PFSK-1 (cell line): ENCODE measurements around the gene PGAM5. TPM values are rescaled to one million over a fixed set of nuclear protein-coding genes. Genes with fewer than 3 reads are reported as not detected.

ENCODE experiments used
- FOXP2 ChIP-seq: optimal IDR thresholded peaks from 2 replicates; pipeline ENCODE3; 2011; ENCODE audit warnings: borderline replicate concordance, control low read depth, inconsistent platforms; ENCODE audit not compliant: insufficient read depth; ENCODE audit errors: extremely low read length, extremely low read depth
- POLR2AphosphoS5 ChIP-seq: IDR thresholded peaks from 2 replicates; pipeline ENCODE4 v1.6.1; 2012; ENCODE audit warnings: low read depth, mild to moderate bottlenecking, control low read depth, low read length, moderate library complexity
- SIN3A ChIP-seq: IDR thresholded peaks from 2 replicates; pipeline ENCODE4 v1.6.1; 2012; ENCODE audit warnings: mild to moderate bottlenecking, low read length, moderate library complexity, borderline replicate concordance; ENCODE audit not compliant: insufficient read depth
- TAF1 ChIP-seq: IDR thresholded peaks from 2 replicates; pipeline ENCODE4 v1.6.1; 2012; ENCODE audit warnings: low read length, control low read depth, borderline replicate concordance; ENCODE audit not compliant: insufficient read depth
- polyA plus RNA-seq: library from polyadenylated mRNA; unstranded; fragments of >200 nt; gene quantifications from one replicate; pipeline ENCODE4 v1.2.1, GENCODE V29; 2012; ENCODE audit warnings: low read depth, missing spikeins; ENCODE audit not compliant: insufficient read length
- TF ChIP-seq, protein P1 (sequence below), 2 experiments: IDR thresholded peaks; 2 replicates each; pipeline versions ENCODE4 v1.6.1 to v1.8.0; 2011 to 2012; ENCODE audit warnings: low read depth in 2 of 2, low read length in 2 of 2, control low read depth in 1 of 2, inconsistent platforms in 1 of 2, mild to moderate bottlenecking in 1 of 2, moderate library complexity in 1 of 2; ENCODE audit not compliant: insufficient read depth in 1 of 2

The PGAM5 gene
- 24.8 TPM for polyA plus RNA-seq

DNA sequence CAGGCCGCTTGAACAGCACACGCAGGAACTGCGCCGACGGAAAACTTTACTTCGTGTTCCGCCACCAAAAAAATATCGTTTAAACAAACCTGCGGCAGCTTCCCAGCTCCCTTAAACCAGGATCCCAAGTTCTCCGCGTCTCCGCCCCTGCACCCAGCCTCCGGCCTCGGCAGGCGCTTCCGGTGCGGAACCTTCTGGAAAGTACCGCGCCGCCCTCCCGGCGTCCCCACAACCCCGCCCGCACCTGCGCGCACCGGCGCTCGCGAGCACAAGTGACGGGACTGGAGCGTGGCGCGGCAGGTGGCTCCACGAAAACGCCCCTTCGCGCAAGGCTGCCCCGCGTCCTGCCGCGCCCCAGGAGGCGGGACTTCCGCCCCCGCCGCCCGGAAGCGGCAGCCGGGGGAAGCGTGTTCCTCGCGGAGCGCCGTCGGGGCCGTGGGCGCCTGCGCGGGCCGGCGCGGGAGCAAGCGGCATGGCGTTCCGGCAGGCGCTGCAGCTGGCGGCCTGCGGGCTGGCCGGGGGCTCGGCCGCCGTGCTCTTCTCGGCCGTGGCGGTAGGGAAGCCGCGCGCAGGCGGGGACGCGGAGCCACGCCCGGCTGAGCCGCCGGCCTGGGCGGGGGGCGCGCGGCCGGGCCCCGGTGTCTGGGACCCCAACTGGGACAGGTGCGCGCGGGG lies at the start of gene PGAM5:
TSS of gene PGAM5 (plus strand) at position 438 of the 675 bp plus-strand sequence. CDS start at position 473, 35 bp downstream.
- TF ChIP-seq SIN3A (no peak), FOXP2 (no peak), POLR2AphosphoS5 (no peak), TAF1 (no peak)
- TF ChIP-seq, protein P1, sequence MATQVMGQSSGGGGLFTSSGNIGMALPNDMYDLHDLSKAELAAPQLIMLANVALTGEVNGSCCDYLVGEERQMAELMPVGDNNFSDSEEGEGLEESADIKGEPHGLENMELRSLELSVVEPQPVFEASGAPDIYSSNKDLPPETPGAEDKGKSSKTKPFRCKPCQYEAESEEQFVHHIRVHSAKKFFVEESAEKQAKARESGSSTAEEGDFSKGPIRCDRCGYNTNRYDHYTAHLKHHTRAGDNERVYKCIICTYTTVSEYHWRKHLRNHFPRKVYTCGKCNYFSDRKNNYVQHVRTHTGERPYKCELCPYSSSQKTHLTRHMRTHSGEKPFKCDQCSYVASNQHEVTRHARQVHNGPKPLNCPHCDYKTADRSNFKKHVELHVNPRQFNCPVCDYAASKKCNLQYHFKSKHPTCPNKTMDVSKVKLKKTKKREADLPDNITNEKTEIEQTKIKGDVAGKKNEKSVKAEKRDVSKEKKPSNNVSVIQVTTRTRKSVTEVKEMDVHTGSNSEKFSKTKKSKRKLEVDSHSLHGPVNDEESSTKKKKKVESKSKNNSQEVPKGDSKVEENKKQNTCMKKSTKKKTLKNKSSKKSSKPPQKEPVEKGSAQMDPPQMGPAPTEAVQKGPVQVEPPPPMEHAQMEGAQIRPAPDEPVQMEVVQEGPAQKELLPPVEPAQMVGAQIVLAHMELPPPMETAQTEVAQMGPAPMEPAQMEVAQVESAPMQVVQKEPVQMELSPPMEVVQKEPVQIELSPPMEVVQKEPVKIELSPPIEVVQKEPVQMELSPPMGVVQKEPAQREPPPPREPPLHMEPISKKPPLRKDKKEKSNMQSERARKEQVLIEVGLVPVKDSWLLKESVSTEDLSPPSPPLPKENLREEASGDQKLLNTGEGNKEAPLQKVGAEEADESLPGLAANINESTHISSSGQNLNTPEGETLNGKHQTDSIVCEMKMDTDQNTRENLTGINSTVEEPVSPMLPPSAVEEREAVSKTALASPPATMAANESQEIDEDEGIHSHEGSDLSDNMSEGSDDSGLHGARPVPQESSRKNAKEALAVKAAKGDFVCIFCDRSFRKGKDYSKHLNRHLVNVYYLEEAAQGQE (IDR thresholded peaks at IDR 0.05; ENCODE audit: insufficient read depth in 1 of 2, low read depth in 2 of 2, low read length in 2 of 2): no peak

DNA sequence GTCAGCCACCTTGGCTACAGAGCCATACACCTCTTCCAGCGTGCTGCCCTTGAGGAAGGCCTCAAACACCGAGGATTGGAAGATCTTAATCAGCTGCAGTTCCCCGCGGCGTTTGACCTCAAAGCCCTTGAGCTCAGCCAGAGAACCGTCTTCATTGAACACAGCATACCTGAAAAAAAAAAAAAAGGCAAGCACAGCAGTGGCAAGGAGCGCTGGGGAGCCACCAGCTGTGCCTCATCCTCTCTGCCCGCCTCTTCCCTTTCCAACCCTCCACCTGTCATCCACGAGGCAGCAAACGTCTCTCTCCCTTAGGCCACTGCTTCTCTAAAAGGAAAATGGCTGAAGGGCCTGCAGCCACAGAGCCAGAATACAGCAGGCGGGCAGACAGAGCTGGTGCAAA lies 49.6 kb upstream of the PGAM5 start:
- no peak for TF ChIP-seq TAF1
- TF ChIP-seq SIN3A: no peak
- no peak for TF ChIP-seq FOXP2

DNA sequence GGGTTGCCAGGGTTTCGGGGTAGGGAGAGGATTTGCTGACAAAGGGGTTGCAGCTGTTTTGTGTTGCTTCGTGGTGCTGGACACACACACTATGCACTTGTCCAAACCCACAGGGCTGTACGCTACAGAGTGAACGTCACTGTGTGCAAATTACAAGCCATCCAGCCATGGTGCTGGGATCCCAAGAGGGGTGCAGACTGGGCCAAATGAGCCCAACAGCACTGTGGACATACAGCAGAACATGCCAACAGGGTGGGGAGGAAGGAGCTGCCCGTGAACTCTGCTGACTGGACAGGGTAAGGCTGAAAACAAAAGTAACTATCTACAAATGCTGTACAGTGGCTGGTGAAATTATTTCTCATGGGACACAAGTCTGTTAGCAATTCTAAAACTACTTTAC lies 48.7 kb upstream of the PGAM5 start:
- TF ChIP-seq POLR2AphosphoS5: no peak
- TF ChIP-seq, protein P1 (IDR thresholded peaks at IDR 0.05; ENCODE audit: insufficient read depth in 1 of 2, low read depth in 2 of 2, low read length in 2 of 2): no peak
- no peak for TF ChIP-seq FOXP2
- TF ChIP-seq TAF1: no peak
- TF ChIP-seq SIN3A: no peak

DNA sequence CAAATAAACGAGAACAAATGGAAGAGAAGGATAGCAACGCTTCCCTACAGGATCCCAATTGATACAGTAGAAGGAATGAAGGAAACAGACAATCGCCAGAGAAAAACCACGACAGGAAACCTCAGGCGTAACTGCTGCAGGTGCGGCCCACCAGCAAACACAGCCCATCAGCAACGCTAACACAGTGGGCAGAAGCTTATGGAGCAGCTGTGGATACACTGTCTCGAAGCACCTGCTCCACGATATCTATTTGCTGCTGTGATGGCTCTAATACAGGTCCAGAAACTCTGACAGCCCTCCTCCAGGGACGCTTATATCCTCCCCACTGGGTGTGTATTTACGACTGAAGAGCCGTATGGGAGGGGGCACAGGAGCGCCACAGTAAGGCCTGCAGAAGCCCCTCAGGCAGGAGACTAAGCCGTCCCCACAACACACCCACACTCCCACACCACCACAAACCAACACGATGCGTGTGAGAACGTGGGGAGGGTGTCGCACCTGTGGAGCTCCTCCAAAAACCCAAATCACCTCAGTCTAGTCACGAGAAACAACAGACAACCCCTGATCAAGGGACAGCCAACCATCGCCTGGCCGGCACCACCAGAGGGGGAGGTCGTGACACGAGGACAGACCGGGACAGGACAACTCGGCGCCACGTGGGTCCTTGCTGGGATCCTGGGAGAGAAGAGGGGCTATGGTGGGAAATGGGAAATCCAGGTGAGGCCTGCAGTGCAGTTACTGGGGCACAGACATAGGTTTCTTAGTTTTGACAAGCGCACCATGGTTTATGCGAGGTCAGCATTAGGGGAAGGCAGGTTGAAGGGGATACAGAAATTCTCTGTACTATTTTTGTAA lies 47.5 kb upstream of the PGAM5 start:
- no peak for TF ChIP-seq TAF1
- TF ChIP-seq, protein P1 (IDR thresholded peaks at IDR 0.05; ENCODE audit: insufficient read depth in 1 of 2, low read depth in 2 of 2, low read length in 2 of 2): no peak
- TF ChIP-seq FOXP2: no peak
- no peak for TF ChIP-seq POLR2AphosphoS5

DNA sequence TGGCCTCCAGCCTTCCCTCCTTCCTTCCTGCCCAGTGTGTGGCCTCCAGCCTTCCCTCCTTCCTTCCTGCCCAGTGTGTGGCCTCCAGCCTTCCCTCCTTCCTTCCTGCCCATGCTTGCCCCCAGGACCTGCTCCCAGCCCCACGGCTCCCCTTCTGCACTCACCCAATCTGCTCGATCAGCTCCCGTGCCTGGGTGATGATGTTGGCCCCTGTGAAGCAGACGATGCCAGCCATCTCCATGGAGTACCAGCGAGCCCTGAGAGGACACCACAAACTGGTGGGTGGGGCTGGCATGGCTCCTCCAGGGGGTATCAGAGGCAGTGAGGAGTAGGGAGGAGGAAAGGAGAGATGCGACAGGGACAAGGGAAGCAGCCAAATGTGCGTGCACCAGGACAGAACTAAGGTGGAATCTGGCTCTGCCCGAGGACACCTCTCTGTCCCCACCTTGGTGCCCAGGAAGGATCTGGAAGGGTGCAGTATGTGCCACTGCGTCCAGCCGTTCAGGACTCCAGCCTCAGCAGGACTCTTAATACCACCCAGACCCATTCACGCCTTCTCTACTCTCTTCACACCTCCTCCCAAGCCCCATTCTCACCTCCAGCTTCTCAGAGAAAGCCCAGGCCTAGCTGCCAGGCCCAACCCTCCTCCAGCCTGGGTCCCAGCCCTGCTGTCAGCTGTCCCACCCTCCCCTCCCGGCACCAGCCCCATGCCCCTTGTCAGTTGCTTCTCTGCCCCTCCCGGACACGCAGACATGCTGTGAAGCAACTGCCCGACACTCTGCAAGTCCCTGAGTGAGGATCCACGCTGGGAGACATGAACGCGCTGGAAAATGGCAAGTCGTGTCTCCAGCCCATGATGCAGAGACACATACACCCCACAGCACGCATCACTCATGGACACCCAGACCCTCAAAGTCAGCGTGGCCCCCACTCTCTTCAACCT lies 46.2 kb upstream of the PGAM5 start:
- no peak for TF ChIP-seq FOXP2
- TF ChIP-seq TAF1: no peak
- no peak for TF ChIP-seq SIN3A
- TF ChIP-seq POLR2AphosphoS5: no peak; the same call in none of the 2 replicates
- TF ChIP-seq, protein P1 (IDR thresholded peaks at IDR 0.05; ENCODE audit: insufficient read depth in 1 of 2, low read depth in 2 of 2, low read length in 2 of 2): no peak
